Measurements from ENCODE around the gene ACOT8.

- no peak for TF ChIP-seq CTCF (IDR thresholded peaks at IDR 0.05; ENCODE audit: low read depth, low read length)
- no peak for TF ChIP-seq EZH2phosphoT487 (IDR thresholded peaks at IDR 0.05; ENCODE audit: low read depth)
These were observed 35.8 kb upstream of the ACOT8 start for GRCh38 chr20:45892828-45893500.
